ENCODE data around the gene CFAP157.

CFAP157 gene

DNA sequence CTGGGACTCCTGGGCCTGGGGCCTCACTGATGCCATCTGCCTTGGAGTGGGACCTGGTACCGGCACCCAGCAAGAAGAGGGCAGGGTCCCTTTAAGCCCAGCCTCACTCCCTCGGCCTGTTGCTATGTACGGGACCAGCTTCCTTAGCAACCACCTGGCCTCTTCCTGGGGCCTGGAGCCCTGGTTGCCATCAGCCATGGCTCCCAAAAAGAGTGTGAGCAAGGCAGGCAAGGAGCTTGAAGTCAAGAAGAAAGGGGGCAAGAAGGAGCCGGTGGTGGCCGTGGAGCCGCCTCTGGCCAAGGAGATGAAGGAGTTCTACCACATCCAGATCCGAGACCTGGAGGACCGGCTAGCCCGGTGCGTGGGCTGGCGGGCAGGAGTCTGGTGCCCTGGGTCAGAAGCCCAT is at the start of gene CFAP157:
TSS of gene CFAP157 (plus strand) at position 153 of the 406 bp plus-strand sequence. CDS start at position 197, 44 bp downstream.
- DNase-seq = no peak

DNA sequence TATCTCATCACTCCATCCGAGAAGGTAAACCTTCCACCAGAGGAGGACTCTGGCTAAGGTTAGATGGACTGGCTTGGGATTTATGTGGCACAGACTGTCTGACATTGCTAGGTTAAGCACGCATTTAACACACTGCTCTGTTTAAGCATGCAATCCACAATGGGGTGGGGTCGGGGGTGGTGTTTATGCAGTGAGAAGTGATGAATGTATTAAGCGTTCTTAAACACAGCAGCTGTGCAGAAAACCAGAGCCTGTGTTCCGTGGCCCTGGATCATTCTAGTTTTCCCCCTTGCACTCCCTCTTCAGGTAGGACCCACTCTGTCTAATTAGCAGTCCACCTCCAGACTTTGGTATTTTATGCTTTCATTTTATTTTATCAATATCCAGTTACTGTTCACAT is 48.4 kb upstream of the CFAP157 start:
- DNase-seq = no peak

DNA sequence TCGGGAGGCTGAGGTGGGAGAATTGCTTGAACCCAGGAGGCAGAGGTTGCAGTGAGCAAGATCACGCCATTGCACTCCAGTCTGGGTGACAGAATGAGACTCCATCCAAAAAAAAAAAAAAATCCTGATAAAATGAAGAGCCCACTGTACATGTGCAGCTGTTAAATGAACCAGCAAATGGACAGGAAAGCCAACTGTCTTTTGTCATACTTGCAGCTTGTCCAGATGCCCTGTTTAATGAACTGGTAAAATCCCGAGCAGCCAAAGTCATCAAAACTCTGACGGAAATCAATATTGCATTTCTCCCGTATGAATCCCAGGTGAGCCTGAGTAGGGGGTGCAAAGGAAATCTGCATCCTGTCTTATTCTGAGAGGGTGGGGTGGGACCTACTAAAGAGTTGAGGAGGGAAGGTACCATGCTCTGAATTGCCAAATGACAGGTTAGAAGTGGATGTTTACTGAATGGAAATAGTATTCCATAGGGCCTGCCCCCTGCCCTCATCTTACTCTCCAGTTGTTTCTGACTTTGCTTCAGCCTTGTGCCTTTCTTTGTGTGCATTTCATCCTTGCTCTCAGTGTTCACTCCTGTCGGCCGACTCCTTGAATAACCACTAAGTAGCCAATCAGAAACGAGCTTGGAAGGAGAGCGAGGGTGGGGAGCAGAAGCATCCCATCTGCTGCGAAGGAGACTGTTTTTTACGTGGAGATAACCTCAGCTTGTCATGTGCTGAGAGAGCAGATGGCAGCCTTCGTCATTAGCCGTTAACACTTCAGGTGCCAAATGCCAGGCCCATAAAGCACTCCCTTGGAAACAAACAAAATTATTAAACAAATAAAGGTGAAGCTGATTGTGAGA is 45.7 kb upstream of the CFAP157 start:
- DNase-seq = no peak

DNA sequence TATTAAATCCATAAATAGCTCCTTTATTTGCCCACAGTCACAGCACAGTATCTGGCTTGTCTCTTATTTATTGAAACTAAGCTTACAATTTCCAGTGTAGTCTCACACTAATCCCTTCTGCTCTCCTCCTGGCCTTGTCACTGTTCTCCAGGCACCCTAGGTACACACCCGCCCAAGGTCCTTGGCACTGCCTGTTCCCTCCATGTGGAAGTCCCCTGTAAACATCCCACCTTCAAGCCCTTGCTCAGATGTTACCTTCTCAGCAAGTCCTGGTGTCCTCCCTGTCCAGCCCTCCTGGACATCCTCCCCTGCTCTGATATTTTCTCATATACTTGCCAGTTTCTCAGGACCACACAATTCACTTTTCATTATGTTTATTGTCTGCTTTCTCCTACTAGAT is 44.2 kb upstream of the CFAP157 start:
- no peak for DNase-seq

DNA sequence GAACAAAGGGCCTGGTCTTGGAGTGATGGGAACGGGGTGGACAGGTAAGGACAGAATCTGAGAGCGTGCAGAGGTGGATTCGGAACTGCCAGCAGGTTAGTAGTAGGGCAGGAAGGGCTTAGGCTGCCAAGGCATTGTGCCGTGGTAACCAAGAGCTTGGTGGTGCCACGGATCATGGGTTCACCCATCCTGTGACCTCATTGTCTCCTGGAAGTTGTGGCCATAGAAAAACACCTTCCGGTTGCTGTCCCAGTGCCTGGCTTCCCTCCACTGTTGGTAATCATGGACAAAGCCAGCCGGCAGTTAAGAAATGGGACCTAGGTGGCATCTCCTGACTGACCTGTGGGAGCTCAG is 42.5 kb upstream of the CFAP157 start:
- DNase-seq = no peak

DNA sequence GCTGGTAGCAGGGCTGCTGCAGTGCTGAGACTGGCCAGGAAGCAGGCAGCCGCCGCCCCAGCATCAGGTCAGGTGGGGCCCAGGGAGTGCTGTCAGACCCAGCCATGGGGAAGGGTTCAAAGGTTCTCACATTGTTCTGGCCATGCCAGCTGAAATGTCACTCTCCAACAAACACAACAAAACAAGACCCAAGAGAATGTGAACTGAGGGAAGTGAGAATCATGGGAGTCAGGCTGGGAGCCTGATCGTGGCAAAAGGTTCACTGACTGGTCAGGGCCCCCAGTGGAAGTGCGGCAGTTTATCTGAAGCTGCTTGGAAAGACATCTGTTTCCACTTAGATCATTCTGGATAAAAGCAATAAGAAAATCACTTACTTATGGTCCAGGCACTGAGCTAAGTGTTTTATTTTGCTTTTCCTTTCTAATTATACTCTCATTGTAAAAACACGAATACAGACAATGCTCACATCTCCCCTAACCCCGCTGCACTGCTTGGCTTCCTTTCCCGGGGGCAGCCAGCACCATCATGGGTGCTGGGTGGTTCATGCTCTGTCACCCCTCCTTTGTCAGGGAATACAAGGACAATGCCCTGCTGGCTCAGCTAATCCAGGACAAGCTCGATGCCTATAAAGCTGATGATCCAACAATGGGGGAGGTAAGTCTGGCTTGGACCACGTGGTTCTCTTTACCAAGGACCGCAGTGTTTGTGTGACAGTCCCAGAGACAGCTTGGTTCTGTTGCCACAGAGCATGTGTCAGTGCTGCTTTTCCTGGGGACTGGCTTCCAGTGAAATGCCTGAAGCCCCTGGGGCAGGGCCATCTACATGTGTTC is 41.9 kb upstream of the CFAP157 start:
- DNase-seq = no peak

DNA sequence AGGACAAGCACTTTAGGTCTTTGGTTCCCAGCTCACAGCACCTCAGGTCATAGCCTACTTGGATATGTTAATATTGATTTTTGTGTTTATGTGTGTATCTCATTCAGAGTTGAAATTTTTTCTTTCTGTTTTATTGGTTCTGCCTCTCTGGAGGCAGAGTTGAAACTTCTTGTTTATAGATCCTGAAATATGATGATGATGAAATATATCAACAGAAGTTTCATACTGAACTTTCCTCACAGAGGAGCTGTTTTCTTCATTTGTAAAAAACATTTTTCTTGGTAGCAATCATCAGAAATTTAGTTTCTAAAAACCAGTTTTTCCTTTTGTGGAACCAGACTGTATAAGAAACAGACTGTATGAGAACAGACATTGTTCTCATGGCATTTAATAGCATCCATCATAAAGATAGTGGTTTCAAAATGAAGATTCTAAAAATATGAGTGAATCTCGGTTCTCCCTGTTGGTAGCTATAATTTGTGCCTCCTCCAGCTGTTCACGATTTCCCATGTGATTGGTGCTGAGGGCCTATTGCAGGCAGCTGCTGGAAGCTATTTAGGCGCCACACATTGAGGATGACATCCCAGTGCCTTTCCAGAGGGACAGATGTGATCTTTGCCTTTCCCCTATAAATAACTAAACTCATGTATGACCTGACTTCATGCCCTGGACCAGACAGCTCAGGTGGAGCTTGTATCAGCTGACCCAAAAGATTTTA is 39.5 kb upstream of the CFAP157 start:
- no peak for DNase-seq

DNA sequence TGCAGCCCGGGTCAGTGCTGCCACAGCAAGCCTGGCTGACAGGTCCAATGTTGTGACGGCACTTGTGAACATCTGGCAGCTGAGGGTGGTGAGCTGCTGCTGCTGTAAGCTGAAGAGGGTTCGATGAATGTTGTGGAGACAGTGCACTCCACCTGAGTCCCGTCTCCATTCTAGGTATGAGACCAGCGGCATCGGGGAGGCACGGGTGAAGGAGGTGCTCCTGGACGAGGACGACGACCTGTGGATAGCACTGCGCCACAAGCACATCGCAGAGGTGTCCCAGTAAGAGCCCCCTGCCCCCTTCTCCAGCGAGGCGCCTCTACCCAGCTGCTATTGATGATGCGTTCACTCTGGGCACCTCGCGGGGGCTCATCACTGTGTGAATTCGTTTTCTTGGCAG is 38.9 kb upstream of the CFAP157 start:
- DNase-seq = no peak

DNA sequence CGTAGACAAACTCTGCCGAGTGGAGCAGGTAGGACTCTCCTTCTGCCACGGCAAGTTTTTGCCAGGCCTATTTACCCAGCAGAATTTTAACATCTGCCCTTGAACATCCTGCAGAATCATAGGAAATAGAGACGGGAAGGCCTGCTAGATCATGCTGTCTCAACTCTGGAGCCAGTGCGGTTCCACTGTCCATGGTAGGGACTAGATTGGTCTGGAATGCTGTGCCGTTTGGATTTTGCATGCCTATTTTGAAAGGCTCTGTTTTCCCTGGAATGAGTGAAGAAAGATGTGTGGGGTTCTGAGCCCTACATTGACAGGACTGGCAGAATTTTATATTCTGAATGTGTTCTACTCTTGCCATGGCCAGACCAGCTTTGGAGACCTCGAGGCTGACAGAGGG is 33.6 kb upstream of the CFAP157 start:
- no peak for DNase-seq

DNA sequence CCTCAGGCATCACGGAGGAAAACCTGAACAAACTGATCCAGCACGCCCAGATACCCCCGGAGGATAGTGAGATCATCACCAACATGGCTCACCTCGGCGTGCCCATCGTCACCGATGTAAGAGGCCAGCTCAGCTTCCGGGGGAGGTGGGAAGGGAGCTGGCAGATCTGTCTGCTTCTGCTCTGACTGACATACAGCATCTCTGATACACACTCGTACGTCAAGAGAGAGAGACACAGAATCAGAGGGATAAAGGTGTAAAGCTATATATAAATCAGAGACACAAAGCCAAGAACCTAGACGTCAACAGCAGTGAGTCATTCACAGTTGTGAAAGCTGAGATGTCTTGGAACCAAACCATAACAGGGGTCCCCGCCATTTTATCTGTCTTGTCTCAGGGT is 30.1 kb upstream of the CFAP157 start:
- DNase-seq = no peak

DNA sequence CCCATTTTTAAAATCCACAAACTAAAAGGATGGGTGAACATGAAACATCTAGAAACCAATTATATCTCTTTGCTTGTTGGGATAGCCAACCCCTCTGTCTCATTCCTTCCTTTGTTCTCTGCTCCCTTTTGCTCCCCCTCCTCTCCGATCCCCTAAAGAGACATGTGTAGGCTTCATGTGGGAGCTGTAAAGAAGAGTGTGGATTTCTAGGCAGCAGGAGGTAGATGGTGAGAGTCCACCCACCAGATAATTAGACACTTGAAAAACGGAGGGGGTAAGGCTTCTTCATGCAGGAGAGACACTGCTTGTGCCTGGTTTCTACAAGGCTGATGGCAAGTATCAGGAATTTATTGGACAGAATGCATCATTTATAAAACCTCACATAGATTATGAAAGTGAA is 27.3 kb upstream of the CFAP157 start:
- DNase-seq = no peak

DNA sequence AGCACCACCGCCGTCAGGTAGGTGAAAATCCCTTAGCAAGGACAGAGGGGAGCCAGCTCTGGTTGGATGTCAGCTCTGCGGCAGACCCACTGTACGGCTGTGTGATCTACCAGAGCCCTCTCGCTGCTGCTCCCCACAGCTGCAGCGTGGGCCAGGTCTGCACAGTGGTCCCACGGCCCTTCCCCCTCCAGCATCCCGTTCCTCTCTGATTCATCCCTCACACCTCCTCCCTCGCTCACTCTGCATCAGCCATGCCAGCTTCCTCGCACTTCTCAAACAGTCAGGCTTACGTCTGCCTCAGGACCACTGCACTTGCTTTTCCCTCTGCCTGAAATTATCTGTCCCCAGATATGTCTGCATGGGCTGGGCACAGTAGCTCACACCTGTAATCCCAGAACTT is 26.6 kb upstream of the CFAP157 start:
- no peak for DNase-seq

DNA sequence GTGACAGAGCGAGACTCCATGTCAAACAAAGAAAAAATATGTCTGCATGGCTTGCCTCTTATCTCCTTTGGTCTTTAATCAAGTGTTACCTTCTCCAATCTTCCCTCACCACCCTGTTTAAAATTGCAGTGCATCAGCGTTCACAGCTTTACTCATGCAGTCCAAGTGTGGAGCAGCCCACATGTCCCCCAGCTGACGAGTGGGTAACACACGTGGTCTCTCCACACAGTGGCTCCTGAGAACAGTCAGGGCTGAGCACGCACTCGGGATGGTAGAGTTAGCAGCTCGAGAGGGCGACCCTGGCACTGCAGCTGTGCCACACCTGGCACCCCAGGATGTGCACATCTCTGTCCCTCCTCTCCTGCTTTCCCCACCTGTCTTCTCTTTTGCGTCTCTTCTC is 25.9 kb upstream of the CFAP157 start:
- no peak for DNase-seq

DNA sequence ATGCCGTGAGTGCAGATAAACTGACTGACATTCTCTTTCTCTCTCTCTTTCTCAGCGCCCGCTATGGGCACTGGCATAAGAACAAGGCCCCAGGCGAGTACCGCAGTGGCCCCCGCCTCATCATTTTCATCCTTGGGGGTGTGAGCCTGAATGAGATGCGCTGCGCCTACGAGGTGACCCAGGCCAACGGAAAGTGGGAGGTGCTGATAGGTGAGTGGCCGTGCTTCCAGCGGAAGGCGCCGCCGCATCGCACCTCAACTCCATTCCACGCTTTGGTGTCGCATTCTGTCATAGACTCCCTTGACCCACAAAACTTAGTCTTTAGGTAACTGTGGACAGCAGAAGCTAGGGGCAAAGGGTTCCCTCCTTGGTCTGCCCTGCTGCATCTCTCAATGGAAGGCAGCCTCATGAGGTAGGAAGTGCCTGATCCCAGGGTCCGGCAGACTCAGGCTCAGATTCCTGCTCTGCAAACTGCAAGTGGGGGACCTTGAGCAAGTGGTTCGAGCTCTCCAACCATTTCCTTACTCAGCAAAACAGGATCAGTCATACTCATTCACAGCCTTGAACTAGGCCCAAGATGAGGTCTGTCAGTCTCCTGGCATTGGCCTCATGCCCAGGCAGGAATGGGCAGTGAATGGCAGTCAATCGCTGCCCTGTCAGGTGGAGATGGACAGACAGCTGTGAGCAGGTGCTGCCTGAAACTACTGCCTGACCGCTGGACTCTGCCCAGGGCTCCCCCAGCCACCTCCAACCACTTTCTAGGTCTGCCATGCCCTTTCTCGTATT is 24.2 kb upstream of the CFAP157 start:
- no peak for DNase-seq

DNA sequence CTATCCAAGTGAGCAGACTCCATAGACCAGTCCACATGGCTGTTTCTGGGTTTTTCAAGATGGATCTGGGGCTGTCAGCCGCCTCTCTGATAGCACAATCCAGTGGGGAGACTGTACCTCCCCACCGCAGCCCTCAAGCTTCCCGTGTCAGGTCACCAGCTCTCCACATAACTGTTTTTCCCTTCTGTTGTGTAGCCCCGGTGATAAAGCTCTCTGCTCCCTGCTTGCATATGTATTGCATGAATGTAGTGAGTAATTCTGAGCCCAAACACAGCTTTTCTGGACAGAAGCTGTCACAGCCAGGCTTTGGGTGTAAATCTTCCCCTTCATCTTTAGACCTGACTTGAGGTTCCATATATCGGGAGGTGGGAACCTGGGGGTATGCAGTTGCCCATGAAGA is 23.1 kb upstream of the CFAP157 start:
- DNase-seq = no peak

DNA sequence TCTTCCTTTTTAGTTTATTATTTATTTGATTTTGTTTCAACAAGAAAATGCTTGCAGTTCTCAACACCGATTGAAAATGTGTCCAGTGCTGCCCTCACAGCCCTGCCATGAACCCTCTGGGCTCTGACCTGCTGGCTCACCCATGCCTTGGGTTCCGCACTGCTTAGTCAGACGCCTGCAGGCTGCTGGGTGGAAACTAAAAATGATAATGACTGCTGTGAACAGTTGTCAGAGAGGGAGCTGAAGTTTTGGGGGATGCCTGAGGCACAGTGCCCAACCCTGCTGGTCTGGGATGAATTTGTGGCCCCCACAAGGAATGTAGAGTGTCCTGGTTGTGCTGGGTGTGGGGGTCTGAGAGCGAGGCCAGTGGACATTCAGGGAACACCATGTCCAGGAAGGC is 22.2 kb upstream of the CFAP157 start:
- no peak for DNase-seq

DNA sequence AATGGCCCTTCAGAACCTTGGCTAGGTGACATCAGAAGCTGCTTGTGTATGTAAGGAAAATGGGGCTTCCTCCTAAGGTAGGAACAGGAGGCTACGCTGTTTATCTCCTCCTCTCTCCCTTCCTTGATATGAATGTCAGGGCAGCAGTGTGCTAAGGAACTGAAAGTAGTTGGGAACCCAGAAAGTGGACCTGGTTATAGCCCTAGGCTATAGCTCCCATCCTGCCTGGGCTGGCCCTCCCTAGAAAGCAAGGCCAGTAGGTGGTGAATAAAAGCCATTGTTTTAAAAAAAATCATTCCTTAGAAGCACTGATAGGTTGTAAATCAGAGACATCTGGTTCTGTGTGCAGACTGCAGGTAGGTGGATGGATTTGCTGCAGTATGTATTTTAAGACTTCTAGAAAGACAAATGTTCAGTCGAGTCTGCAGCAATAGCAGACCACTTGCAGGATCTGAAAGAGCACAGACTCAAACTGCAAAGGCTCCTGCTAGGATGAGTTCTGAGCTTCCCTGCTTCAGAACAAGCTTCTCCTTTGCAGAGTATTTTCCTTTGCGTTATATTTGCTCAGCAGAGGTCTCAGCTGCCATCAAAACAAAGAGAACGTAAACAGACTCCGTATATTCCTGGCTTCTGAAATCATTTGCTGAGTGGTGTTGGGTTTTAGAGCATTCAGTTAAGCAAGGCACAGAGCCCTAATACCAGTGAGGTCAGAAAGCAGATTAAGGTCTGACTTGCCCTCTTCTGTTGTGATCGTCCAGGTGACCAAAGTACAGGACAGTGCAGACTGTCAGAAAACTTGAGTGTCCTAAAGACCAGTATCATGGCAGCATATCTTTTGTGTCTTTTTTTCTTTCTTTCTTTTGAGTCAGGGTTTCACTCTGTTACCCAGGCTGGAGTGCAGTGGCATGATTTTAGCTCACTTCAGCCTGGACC is 20.1 kb upstream of the CFAP157 start:
- DNase-seq = no peak

DNA sequence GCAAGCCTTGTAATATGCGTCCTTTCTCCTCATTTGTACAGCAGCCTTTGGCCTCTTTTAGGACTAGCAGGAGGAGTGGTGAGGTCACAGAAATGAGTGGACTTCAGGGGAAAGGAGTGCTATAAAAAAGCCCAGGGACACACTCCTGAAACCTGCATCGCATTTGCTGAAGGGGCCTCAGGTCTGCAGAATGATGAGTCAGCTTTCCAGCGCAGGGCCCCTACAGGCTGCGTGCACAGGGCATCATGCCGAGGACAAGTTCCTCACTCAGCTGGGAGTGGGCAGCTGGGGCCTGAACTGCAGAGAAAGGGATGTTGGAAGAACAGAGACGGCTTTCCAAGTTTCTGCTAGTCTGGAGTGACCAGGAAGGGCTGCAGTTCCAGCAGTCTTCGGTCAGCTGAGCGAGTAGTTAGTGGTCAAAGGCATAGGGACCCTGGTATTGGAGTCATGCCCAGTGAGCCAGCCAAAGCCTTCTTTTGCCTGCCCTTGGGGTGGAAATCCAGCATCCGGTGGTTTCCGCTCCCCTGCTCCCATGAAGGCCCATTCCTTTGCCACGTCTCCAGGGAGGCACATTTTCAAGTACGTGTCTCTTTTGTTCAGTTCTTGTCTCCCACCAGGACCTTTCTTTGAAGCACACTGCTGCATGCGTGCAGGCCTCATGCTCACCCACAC is 17.3 kb upstream of the CFAP157 start:
- no peak for DNase-seq

DNA sequence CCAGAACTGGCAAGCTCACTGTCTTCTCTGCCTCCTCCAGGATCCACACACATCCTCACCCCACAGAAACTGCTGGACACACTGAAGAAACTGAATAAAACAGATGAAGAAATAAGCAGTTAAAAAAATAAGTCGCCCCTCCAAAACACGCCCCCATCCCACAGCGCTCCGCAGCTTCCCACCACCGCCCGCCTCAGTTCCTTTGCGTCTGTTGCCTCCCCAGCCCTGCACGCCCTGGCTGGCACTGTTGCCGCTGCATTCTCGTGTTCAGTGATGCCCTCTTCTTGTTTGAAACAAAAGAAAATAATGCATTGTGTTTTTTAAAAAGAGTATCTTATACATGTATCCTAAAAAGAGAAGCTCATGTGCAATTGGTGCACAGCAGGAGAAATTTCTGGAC is 16.1 kb upstream of the CFAP157 start:
- no peak for DNase-seq

DNA sequence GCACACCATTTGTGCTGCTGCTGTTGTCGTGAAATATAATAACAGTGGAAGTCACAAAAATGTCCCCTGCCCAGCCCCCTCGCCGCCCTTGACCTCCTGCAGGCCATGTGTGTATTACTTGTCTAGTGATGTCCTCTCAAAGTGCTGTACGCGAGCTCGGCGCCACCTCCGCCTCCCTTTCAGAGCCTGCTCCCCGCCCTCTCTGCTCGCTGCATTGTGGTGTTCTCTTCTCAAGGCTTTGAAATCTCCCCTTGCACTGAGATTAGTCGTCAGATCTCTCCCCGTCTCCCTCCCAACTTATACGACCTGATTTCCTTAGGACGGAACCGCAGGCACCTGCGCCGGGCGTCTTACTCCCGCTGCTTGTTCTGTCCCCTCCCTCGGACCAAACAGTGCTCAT is 14.7 kb upstream of the CFAP157 start:
- no peak for DNase-seq

DNA sequence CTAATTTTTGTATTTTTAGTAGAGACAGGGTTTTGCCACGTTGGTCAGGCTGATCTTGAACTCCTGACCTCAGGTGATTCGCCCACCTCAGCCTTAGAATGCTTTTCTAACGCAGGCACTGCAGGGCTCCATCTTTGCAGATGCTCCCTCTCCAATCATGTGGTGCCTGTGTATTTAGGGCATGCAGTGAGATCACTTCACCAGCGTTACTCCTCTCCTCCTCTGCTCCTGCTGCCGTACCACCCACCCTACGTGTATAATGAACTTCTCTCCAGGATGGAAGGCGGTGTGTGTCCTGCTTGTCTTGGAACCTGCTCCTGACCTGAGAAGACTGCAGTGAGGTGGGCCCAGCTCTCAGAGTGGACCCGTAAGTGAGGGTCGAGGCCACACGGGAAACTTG is 13.6 kb upstream of the CFAP157 start:
- DNase-seq = no peak

All from CD4-positive, alpha-beta T cell treated with Interferon alpha-2 for 1 hour (primary cell).